Heart right ventricle (tissue), 16 donors: ENCODE data around the gene SLC16A11. TPM values are rescaled to one million over a fixed set of nuclear protein-coding genes. Genes with fewer than 3 reads are reported as not detected.

Experiments used
- ATAC-seq, 8 donors: fragments of 200-7000 bp; cut with Tn5 transposase; one replicate each; pipeline ENCODE4 v1.9.1; 2020; ENCODE audit warnings: mild to moderate bottlenecking in 8 of 8, moderate library complexity in 8 of 8, moderate number of reproducible peaks in 1 of 8
- DNase-seq, 2 donors: peaks; one replicate each; pipeline ENCODE4 v3.0.0-alpha.2; 2020
- H3K27ac ChIP-seq, 10 donors: fragments of 200-600 bp; sonication (generic) in 2 of 10; one replicate each; pipeline versions ENCODE4 v1.5.0 to v1.8.0; 2020 to 2022; ENCODE audit warnings: mild to moderate bottlenecking in 3 of 10
- H3K27me3 ChIP-seq, 7 donors: fragments of 200-600 bp; one replicate each; pipeline ENCODE4 v1.8.0; 2021 to 2022; ENCODE audit warnings: mild to moderate bottlenecking in 2 of 7
- H3K36me3 ChIP-seq, 9 donors: fragments of 200-600 bp; sonication (generic) in 1 of 9; one replicate each; pipeline versions ENCODE4 v1.5.0 to v1.8.0; 2020 to 2022; ENCODE audit warnings: mild to moderate bottlenecking in 2 of 9
- H3K4me1 ChIP-seq, 9 donors: fragments of 200-600 bp; sonication (generic) in 1 of 9; one replicate each; pipeline versions ENCODE4 v1.5.0 to v1.8.0; 2020 to 2022; ENCODE audit warnings: mild to moderate bottlenecking in 4 of 9
- H3K4me3 ChIP-seq, 10 donors: fragments of 200-600 bp; sonication (generic) in 2 of 10; one replicate each; pipeline versions ENCODE4 v1.5.0 to v1.8.0; 2020 to 2022; ENCODE audit warnings: mild to moderate bottlenecking in 7 of 10, moderate library complexity in 2 of 10
- H3K9me3 ChIP-seq, 11 donors: fragments of 200-600 bp in 10 of 11; sonication (generic) in 2 of 11; one replicate each; pipeline versions ENCODE4 v1.5.0 to v1.8.0; 2013 to 2022; ENCODE audit warnings: mild to moderate bottlenecking in 2 of 11, control low read depth in 1 of 11, moderate library complexity in 1 of 11
- CTCF ChIP-seq, 9 donors: fragments of 200-600 bp; sonication (generic) in 2 of 9; IDR thresholded peaks; one replicate each; pipeline versions ENCODE4 v1.5.0 to v1.8.0; 2021 to 2022; ENCODE audit warnings: antibody characterized with exemption in 9 of 9, mild to moderate bottlenecking in 5 of 9, moderate library complexity in 1 of 9
- WGBS, 2 donors: extraction: QIAGEN DNeasy Blood & Tissue Kit; methylation state at CpG; one replicate each; pipeline ENCODE4 v1.1.7; 2013; ENCODE audit warnings: inconsistent platforms in 1 of 2; 5-methylcytosine and 5-hydroxymethylcytosine counted together
- intact Hi-C, 10 donors: fragments of 100-400 bp; cut with DNase I; formaldehyde crosslinking; loops; one replicate each; pipeline versions ENCODE4 v1.11.1 to v1.14.2; 2022
- polyA plus RNA-seq, 2 donors: library from polyadenylated mRNA; stranded (reverse); fragments of 200-250 nt; gene quantifications; one replicate each; pipeline ENCODE4 v1.2.3, GENCODE V29; 2013
- total RNA-seq, 10 donors: library from RNA; stranded (reverse); fragmentation: NEBNext Ultra II Directional in 3 of 10; extraction: Animal tissue kit (Norgen Biotek cat#: 25700) in 3 of 10; gene quantifications; one replicate each; pipeline versions ENCODE4 v1.2.1 to v1.2.4, GENCODE V29; 2021 to 2023
- donor health status: Arrhythmogenic right ventricular cardiomyopathy.
- donor health status: ischemic (EF 13 %, LVEDD 7.1; RV severe dilation, severe dysfunction).
- donor health status: healthy with polysubstance abuse.
- donor health status: DM: no; HTN: yes; CAD: no.
- donor health status: DM: no; HTN: no; CAD: no.
- donor health status: ischemic (EF 25% LVEDD 6.9; RV normal size, moderate dysfunction).
- donor health status: ischemic (EF 25% LVEDD 5.7; RV mildly dilated, moderate dysfunction).
- donor health status: healthy.
- donor health status: DM: yes; HTN: yes; CAD: no.
- donor health status: Ischemic cardiomyopathy.
- donor health status: ischemic (EF 35%, LVEDD 5.7; RV mildly dilated, moderate dysfunction).
- donor health status: nonischemic (EF 11% LVEDD 7.7; RV severe dilation, severe dysfunction).
- donor health status: DM: yes; HTN: yes; CAD: no.
- donor health status: PGD.
- donor health status: ischemic (EF 29% LVEDD 5.4; RV normal size, mild dysfunction).
- donor health status: nonischemic (EF 23%, LVEDD 6.1; RV moderate dilation, normal function).

SLC16A11 gene
- total and polyA plus RNA-seq, 12 donors = 0.19 to 2.1 (median 0.57) TPM

GRCh38 chr17:7083592-7083991 lies 39.7 kb upstream of the SLC16A11 start:
- peak overlapping the region in 1 of 10 donors; percentile 77 for H3K27ac ChIP-seq
- DNase-seq (no peak), ATAC-seq (no peak)
- H3K27me3 ChIP-seq = peaks cover 0 to 13% (median 0%) of the 10 kb centered on the region in 7 donors
- no peaks in the 10 kb centered on the region for H3K36me3 ChIP-seq
- no peak for TF ChIP-seq CTCF (IDR thresholded peaks at IDR 0.05)
- H3K4me3 ChIP-seq = no peak overlapping the region
- WGBS, 2 donors = 83 to 85% methylated on average over 4 of the region's 4 CpGs
- peaks cover 0 to 42% (median 0%) of the 10 kb centered on the region in 9 donors for H3K4me1 ChIP-seq
- H3K9me3 ChIP-seq = no peaks in the 10 kb centered on the region
- intact Hi-C loops = loop anchor here in 1 of 10 donors (5.0 kb wide), 1 partner anchor 39 kb away; no protein-coding TSS in a partner anchor

GRCh38 chr17:7081341-7082062 lies 37.6 kb upstream of the SLC16A11 start:
- no peaks in the 10 kb centered on the region for H3K9me3 ChIP-seq
- H3K27ac ChIP-seq = no peak overlapping the region
- no peak overlapping the region for H3K4me3 ChIP-seq
- no peaks in the 10 kb centered on the region for H3K36me3 ChIP-seq
- peaks cover 0 to 8% (median 0%) of the 10 kb centered on the region in 7 donors for H3K27me3 ChIP-seq
- DNase-seq (no peak), ATAC-seq (no peak)
- intact Hi-C loops = loop anchor here in 1 of 10 donors (5.0 kb wide), 1 partner anchor 41 kb away; no protein-coding TSS in a partner anchor
- WGBS, 2 donors = 81 to 86% methylated on average over 16 of the region's 16 CpGs
- TF ChIP-seq CTCF (IDR thresholded peaks at IDR 0.05) = no peak
- peaks cover 0 to 42% (median 0%) of the 10 kb centered on the region in 9 donors for H3K4me1 ChIP-seq

GRCh38 chr17:7080456-7081041 lies 36.7 kb upstream of the SLC16A11 start:
- Histone ChIP-seq H3K4me3 (no peak overlapping the region), H3K27ac (peak overlapping the region in 6 of 10 donors; percentile 4 to 79 (median 48)), H3K9me3 (no peaks in the 10 kb centered on the region), H3K27me3 (peaks cover 0 to 5% (median 0%) of the 10 kb centered on the region in 7 donors), H3K4me1 (peaks cover 0 to 42% (median 0%) of the 10 kb centered on the region in 9 donors), H3K36me3 (no peaks in the 10 kb centered on the region)
- 52 to 60% methylated on average over 10 of the region's 10 CpGs for WGBS, 2 donors
- TF ChIP-seq CTCF (IDR thresholded peaks at IDR 0.05) = no peak
- DNase-seq (peak; percentile 36 to 39), ATAC-seq (peak in 7 of 8 donors; percentile 41 to 86 (median 78))
- intact Hi-C loops = loop anchor here in 1 of 10 donors (5.0 kb wide), 1 partner anchor 42 kb away; no protein-coding TSS in a partner anchor
